Measurements from ENCODE around the gene THSD4. TPM values are rescaled to one million over a fixed set of nuclear protein-coding genes. Genes with fewer than 3 reads are reported as not detected.

The THSD4 gene
- total RNA-seq, 1 donor from 2014 or later = 1.4 TPM

DNA sequence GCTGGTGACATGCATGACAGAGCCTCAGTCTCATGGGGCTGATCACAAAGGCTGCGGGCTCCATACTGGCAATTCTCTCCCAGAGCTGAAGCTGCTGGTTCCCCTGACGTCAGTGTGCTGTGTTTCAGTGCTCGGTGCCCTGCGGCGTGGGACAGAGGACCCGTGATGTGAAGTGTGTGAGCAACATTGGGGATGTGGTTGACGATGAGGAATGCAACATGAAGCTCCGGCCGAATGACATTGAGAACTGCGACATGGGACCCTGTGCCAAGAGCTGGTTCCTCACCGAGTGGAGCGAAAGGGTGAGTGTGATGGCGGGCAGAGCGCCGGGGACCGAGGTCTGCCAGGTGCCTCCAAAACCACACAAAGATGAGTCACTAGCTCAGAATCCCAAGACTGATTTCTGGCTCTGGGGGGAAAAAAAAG lies 633.0 kb downstream of the THSD4 start:
- no peak for DNase-seq (ENCODE audit: low read depth, low spot score)
- no peaks in the 10 kb centered on the region for H3K36me3 Mint-ChIP-seq (ENCODE audit: low read depth)
- H3K9me3 Mint-ChIP-seq = peaks cover 2% of the 10 kb centered on the region
- no peak overlapping the region for H3K4me3 Mint-ChIP-seq
- H3K4me1 Mint-ChIP-seq = no peaks in the 10 kb centered on the region
- H3K27me3 Mint-ChIP-seq (ENCODE audit: low read depth) = no peaks in the 10 kb centered on the region
- TF ChIP-seq, protein P1, sequence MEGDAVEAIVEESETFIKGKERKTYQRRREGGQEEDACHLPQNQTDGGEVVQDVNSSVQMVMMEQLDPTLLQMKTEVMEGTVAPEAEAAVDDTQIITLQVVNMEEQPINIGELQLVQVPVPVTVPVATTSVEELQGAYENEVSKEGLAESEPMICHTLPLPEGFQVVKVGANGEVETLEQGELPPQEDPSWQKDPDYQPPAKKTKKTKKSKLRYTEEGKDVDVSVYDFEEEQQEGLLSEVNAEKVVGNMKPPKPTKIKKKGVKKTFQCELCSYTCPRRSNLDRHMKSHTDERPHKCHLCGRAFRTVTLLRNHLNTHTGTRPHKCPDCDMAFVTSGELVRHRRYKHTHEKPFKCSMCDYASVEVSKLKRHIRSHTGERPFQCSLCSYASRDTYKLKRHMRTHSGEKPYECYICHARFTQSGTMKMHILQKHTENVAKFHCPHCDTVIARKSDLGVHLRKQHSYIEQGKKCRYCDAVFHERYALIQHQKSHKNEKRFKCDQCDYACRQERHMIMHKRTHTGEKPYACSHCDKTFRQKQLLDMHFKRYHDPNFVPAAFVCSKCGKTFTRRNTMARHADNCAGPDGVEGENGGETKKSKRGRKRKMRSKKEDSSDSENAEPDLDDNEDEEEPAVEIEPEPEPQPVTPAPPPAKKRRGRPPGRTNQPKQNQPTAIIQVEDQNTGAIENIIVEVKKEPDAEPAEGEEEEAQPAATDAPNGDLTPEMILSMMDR (conservative IDR thresholded peaks at IDR 0.05) = no peak
- H3K27ac Mint-ChIP-seq (ENCODE audit: unreplicated experiment) = no peak overlapping the region

DNA sequence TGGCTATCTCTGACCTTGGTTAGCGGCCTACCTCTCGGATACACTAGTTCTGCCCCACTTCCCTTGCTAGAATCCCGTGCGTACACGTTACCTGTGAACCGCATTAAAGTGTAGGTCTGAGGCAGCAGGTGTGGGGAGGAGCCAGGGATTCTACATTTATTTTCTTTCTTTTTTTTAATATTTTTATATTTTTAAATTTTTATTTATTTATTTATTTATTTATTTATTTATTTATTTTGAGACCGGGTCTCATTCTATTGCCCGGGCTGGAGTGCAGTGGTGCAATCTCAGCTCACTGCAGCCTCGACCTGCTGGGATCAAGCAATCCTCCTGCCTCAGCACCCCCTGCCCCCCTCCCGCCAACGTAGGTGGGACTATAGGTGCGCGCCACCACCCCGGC lies 634.2 kb downstream of the THSD4 start:
- DNase-seq (ENCODE audit: low read depth, low spot score) = no peak
- Mint-ChIP-seq H3K9me3 (peaks cover 2% of the 10 kb centered on the region), H3K4me1 (no peaks in the 10 kb centered on the region), H3K27ac (ENCODE audit: unreplicated experiment) (no peak overlapping the region), H3K4me3 (no peak overlapping the region), H3K27me3 (ENCODE audit: low read depth) (no peaks in the 10 kb centered on the region), H3K36me3 (ENCODE audit: low read depth) (no peaks in the 10 kb centered on the region)
- TF ChIP-seq, protein P1 (conservative IDR thresholded peaks at IDR 0.05) = no peak

DNA sequence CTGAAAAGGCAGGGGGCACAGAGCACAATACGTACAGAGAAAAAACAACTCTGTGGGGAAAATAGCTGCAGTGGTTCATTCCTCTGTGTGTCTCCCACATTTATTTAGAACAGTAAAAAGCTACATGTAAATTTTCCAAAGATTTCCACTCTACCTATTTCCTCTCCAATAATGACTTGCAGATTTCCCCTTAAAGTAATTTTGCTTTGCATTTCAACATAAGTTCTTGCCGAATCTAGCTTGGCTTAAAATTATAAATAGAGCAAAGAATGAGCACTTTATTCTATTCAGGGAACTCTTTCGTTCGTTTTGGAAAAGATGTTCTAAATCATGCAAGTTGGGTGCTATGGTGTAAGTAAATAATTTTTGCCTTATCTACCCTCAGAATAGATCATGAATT lies 636.9 kb downstream of the THSD4 start:
- Mint-ChIP-seq H3K4me1 (no peaks in the 10 kb centered on the region), H3K27ac (ENCODE audit: unreplicated experiment) (no peak overlapping the region), H3K4me3 (no peak overlapping the region), H3K9me3 (peaks cover 2% of the 10 kb centered on the region), H3K27me3 (ENCODE audit: low read depth) (no peaks in the 10 kb centered on the region), H3K36me3 (ENCODE audit: low read depth) (no peaks in the 10 kb centered on the region)
- TF ChIP-seq, protein P1 (conservative IDR thresholded peaks at IDR 0.05) = no peak
- DNase-seq (ENCODE audit: low read depth, low spot score) = no peak

DNA sequence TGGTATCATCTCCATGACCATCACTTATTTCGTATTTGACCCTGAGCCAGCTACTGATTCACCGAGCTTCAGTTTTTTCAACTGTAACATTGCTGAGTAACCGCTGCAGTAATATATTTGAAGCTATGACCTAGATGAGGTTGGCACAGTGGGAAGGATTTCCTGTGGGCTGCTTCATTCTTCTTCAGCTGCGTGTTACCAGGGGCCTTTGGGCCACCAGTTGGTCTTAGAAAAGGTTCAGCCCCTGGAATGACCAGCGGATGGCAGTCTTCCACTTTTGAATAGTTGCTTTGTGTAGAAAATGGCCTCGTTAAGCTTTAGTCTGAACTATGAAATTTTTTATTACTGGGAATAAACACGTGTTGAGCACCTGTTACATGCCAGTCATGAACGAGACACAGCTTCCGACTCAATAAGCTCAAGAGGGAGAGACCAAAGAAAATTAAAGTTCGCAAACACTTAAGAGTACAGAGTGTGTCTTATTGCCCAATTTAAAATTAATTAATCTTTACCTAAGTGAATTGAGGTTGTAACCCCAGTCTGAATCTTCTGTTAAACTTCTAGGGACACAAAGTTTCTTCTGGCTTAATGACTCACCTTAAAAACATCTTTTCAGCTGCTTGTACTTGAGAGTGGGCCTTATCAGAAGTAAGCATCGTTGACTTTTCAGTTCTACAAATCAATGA lies 637.5 kb downstream of the THSD4 start:
- no peaks in the 10 kb centered on the region for H3K36me3 Mint-ChIP-seq (ENCODE audit: low read depth)
- DNase-seq (ENCODE audit: low read depth, low spot score) = peak; percentile 13
- no peaks in the 10 kb centered on the region for H3K4me1 Mint-ChIP-seq
- TF ChIP-seq, protein P1 (conservative IDR thresholded peaks at IDR 0.05) = peak; percentile 49
- no peak overlapping the region for H3K4me3 Mint-ChIP-seq
- H3K9me3 Mint-ChIP-seq = peaks cover 2% of the 10 kb centered on the region
- H3K27ac Mint-ChIP-seq (ENCODE audit: unreplicated experiment) = no peak overlapping the region
- H3K27me3 Mint-ChIP-seq (ENCODE audit: low read depth) = no peaks in the 10 kb centered on the region

DNA sequence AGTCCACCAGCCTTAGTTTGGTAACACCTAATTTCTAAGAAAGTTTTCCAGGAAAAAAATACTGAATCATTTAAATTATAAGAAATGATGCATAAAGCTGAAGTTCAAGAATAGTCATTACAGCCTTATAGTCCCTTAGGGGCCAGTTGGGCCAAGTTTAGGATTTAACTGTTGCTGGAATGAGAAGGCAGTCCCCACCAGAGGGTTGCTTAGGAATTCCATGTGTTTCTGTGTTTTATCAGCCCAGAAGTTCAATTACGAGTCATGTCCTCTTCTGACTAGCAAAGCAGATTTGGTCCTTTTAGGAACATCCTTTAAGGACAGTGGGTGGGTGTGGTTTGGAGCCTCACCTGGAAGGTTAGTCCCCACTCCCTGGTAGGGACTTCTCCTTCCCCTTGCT lies 638.1 kb downstream of the THSD4 start:
- H3K36me3 Mint-ChIP-seq (ENCODE audit: low read depth) = no peaks in the 10 kb centered on the region

More for the DNA sequence above, 638.1 kb downstream of the THSD4 start:
- Mint-ChIP-seq H3K9me3 (peaks cover 2% of the 10 kb centered on the region), H3K4me1 (no peaks in the 10 kb centered on the region), H3K4me3 (no peak overlapping the region), H3K27me3 (ENCODE audit: low read depth) (no peaks in the 10 kb centered on the region), H3K27ac (ENCODE audit: unreplicated experiment) (no peak overlapping the region)
- TF ChIP-seq, protein P1 (conservative IDR thresholded peaks at IDR 0.05) = no peak
- no peak for DNase-seq (ENCODE audit: low read depth, low spot score)
